ENCODE measurements around the gene DYNLT2.
A peak's percentile ranks its signal among the peaks of the same experiment; 100 is the strongest.

Gene DYNLT2

DNA sequence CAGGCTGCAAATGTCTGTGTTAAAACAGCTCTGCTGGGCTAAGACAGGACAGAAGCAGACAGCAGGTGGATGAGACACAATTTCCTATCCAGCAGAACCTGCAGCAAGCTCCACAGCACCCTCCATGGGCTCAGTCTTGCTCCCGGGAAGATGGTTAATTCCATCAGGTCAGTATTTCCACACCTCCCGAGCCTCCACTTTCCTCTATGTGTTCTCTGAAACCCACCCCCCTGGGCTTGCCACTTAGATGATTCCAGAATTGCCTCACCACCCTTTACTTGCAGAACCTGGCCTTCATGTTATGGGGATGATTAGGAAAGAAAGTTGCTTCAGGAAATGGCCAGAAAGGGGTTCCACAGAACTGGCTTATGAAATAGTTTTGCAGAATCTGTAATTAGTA, 43.8 kb upstream of the DYNLT2 start:
- Mint-ChIP-seq H3K27me3 (ENCODE audit: low read depth, poor library complexity) (peaks cover 7% of the 10 kb centered on the region), H3K36me3 (ENCODE audit: low read depth) (peaks cover 7% of the 10 kb centered on the region), H3K9me3 (no peaks in the 10 kb centered on the region), H3K4me1 (peaks cover 55% of the 10 kb centered on the region), H3K27ac (no peak overlapping the region), H3K4me3 (no peak overlapping the region)
- DNase-seq, result no peak
- TF ChIP-seq, protein P1, sequence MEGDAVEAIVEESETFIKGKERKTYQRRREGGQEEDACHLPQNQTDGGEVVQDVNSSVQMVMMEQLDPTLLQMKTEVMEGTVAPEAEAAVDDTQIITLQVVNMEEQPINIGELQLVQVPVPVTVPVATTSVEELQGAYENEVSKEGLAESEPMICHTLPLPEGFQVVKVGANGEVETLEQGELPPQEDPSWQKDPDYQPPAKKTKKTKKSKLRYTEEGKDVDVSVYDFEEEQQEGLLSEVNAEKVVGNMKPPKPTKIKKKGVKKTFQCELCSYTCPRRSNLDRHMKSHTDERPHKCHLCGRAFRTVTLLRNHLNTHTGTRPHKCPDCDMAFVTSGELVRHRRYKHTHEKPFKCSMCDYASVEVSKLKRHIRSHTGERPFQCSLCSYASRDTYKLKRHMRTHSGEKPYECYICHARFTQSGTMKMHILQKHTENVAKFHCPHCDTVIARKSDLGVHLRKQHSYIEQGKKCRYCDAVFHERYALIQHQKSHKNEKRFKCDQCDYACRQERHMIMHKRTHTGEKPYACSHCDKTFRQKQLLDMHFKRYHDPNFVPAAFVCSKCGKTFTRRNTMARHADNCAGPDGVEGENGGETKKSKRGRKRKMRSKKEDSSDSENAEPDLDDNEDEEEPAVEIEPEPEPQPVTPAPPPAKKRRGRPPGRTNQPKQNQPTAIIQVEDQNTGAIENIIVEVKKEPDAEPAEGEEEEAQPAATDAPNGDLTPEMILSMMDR (IDR thresholded peaks at IDR 0.05), result no peak

GRCh38 chr6:169794317-169795055, 43.1 kb upstream of the DYNLT2 start:
- Mint-ChIP-seq H3K36me3 (ENCODE audit: low read depth) (peaks cover 7% of the 10 kb centered on the region), H3K27me3 (ENCODE audit: low read depth, poor library complexity) (peaks cover 7% of the 10 kb centered on the region), H3K4me3 (no peak overlapping the region), H3K9me3 (no peaks in the 10 kb centered on the region), H3K27ac (no peak overlapping the region), H3K4me1 (peaks cover 58% of the 10 kb centered on the region)
- no peak for DNase-seq
- TF ChIP-seq, protein P1 (IDR thresholded peaks at IDR 0.05), result no peak

GRCh38 chr6:169793408-169793807, 42.0 kb upstream of the DYNLT2 start:
- Mint-ChIP-seq H3K4me3 (no peak overlapping the region), H3K9me3 (no peaks in the 10 kb centered on the region), H3K27ac (no peak overlapping the region), H3K4me1 (peaks cover 55% of the 10 kb centered on the region), H3K27me3 (ENCODE audit: low read depth, poor library complexity) (peaks cover 13% of the 10 kb centered on the region), H3K36me3 (ENCODE audit: low read depth) (peaks cover 7% of the 10 kb centered on the region)
- DNase-seq, result no peak
- TF ChIP-seq, protein P1 (IDR thresholded peaks at IDR 0.05), result no peak

DNA sequence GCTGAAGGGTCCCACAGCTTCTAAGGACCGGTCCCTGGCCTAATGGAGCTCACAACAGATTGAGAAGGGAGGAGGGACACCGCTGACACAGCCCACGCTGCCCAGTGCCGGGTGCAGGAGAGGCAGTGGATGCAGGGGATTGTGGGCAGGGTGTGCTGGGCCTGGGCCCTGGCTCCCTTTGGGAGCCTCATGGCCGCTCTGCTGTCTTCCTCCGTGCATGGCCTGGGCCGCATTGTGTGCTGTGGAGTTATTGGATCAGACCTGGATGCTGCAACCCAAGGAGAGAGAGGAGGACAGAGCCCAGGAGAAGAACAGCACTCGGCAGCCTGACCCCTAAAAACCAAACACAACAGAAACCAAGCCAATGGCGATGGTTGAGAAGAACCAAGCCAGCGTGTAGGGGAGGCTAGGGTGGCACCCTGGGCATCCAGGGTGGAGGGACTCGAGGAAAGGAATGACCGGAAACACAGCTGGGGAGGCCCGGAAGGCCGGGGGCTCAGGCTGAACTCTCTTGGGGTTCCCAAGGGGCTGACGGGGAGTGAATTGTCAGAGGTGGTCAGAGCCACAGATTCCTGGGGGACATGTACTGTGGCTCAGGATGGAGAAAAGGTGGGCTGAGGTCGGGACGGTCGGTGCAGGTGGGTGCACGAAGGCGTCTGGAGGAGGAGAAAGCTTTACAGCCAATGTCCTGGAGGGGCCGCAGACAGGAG, 41.1 kb upstream of the DYNLT2 start:
- Mint-ChIP-seq H3K36me3 (ENCODE audit: low read depth) (peaks cover 7% of the 10 kb centered on the region), H3K4me3 (no peak overlapping the region), H3K27ac (no peak overlapping the region), H3K9me3 (no peaks in the 10 kb centered on the region), H3K27me3 (ENCODE audit: low read depth, poor library complexity) (peaks cover 19% of the 10 kb centered on the region), H3K4me1 (peaks cover 50% of the 10 kb centered on the region)
- TF ChIP-seq, protein P1 (IDR thresholded peaks at IDR 0.05), result no peak
- no peak for DNase-seq

GRCh38 chr6:169791721-169792131, 40.4 kb upstream of the DYNLT2 start:
- H3K27ac Mint-ChIP-seq, result peak overlapping the region; percentile 29
- H3K27me3 Mint-ChIP-seq (ENCODE audit: low read depth, poor library complexity), result peaks cover 19% of the 10 kb centered on the region
- peak overlapping the region; percentile 72 for H3K4me3 Mint-ChIP-seq

More at GRCh38 chr6:169791721-169792131, 40.4 kb upstream of the DYNLT2 start:
- TF ChIP-seq, protein P1 (IDR thresholded peaks at IDR 0.05), result no peak
- peaks cover 7% of the 10 kb centered on the region for H3K36me3 Mint-ChIP-seq (ENCODE audit: low read depth)
- no peaks in the 10 kb centered on the region for H3K9me3 Mint-ChIP-seq
- H3K4me1 Mint-ChIP-seq, result peaks cover 50% of the 10 kb centered on the region
- DNase-seq, result no peak
